ENCODE measurements around the gene GALR2.

GRCh38 chr17:76080768-76081287 is 6.2 kb downstream of the GALR2 start:
- no peak for TF ChIP-seq POLR2A (IDR thresholded peaks at IDR 0.05)
- TF ChIP-seq, protein P1, sequence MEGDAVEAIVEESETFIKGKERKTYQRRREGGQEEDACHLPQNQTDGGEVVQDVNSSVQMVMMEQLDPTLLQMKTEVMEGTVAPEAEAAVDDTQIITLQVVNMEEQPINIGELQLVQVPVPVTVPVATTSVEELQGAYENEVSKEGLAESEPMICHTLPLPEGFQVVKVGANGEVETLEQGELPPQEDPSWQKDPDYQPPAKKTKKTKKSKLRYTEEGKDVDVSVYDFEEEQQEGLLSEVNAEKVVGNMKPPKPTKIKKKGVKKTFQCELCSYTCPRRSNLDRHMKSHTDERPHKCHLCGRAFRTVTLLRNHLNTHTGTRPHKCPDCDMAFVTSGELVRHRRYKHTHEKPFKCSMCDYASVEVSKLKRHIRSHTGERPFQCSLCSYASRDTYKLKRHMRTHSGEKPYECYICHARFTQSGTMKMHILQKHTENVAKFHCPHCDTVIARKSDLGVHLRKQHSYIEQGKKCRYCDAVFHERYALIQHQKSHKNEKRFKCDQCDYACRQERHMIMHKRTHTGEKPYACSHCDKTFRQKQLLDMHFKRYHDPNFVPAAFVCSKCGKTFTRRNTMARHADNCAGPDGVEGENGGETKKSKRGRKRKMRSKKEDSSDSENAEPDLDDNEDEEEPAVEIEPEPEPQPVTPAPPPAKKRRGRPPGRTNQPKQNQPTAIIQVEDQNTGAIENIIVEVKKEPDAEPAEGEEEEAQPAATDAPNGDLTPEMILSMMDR (IDR thresholded peaks at IDR 0.05) = no peak

Data from right lobe of liver (tissue), 4 donors.